HFF-Myc (cell line): ENCODE measurements around the gene MBNL2.
A peak's percentile ranks its signal among the peaks of the same experiment; 100 is the strongest.

Experiments used
- DNase-seq: peaks from one replicate; pipeline ENCODE4 v3.0.0-alpha.2; 2011; ENCODE audit warnings: low read depth; ENCODE audit errors: extremely low read depth
- H3K4me3 ChIP-seq: replicated peaks from 2 replicates; pipeline ENCODE4 v1.5.1; 2011; ENCODE audit warnings: low read depth, mild to moderate bottlenecking, control low read depth, low read length
- TF ChIP-seq, protein P1 (sequence below): IDR thresholded peaks from 2 replicates; pipeline ENCODE4 v1.5.1; 2012; ENCODE audit warnings: mild to moderate bottlenecking, low read depth, low read length, control low read depth; ENCODE audit errors: missing control alignments

Gene MBNL2

DNA sequence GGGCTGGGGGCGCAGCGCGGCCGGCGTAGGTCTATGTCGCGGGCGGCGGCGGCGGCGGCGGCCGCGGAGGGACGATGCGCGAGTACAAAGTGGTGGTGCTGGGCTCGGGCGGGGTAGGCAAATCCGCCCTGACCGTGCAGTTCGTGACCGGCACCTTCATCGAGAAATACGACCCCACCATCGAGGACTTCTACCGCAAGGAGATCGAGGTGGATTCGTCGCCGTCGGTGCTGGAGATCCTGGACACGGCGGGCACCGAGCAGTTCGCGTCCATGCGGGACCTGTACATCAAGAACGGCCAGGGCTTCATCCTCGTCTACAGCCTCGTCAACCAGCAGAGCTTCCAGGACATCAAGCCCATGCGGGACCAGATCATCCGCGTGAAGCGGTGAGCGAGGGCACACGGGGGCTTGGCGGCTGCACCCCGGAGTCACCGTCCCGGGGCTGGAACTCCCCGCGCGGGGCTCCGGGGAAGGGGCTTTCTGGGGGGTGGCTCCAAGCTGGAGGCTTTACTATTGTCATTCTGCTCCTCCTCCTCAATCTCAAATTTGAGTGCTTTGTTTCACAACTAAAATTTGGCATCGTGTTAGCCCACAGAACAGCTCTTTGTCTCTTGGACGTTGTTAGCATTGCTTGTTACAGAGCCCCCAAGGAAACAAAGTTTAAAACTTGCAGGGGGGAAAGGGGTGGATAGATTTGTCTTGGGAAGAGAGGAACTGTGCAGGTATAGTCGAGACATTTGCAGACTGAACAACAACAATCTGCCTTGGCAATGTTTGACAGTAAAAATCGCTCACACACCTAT is 212.5 kb downstream of the MBNL2 start:
- DNase-seq, result no peak
- TF ChIP-seq, protein P1, sequence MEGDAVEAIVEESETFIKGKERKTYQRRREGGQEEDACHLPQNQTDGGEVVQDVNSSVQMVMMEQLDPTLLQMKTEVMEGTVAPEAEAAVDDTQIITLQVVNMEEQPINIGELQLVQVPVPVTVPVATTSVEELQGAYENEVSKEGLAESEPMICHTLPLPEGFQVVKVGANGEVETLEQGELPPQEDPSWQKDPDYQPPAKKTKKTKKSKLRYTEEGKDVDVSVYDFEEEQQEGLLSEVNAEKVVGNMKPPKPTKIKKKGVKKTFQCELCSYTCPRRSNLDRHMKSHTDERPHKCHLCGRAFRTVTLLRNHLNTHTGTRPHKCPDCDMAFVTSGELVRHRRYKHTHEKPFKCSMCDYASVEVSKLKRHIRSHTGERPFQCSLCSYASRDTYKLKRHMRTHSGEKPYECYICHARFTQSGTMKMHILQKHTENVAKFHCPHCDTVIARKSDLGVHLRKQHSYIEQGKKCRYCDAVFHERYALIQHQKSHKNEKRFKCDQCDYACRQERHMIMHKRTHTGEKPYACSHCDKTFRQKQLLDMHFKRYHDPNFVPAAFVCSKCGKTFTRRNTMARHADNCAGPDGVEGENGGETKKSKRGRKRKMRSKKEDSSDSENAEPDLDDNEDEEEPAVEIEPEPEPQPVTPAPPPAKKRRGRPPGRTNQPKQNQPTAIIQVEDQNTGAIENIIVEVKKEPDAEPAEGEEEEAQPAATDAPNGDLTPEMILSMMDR, result no peak

DNA sequence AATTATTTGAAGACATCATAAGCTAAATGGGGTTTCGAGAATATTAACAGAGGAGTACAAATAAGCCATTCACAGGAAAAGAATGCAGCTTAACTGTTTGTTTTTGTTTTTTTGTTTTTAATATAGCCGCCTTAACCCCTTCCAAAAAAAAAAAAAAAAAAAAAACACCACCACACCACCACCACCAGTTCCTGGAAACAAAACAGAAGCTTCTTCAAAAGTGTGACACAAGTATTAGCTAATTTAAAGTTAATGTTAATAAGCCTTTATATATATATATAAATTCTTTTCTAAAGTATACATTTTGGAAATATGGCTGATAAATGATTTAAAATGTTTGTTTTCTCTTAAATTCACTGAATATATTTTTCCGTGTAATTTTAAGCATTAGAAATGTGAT is 213.2 kb downstream of the MBNL2 start:
- TF ChIP-seq, protein P1, result no peak
- no peak for DNase-seq
- H3K4me3 ChIP-seq, result peak overlapping the region; percentile 62

More for the DNA sequence above, 212.5 kb downstream of the MBNL2 start:
- H3K4me3 ChIP-seq, result peak overlapping the region; percentile 62

DNA sequence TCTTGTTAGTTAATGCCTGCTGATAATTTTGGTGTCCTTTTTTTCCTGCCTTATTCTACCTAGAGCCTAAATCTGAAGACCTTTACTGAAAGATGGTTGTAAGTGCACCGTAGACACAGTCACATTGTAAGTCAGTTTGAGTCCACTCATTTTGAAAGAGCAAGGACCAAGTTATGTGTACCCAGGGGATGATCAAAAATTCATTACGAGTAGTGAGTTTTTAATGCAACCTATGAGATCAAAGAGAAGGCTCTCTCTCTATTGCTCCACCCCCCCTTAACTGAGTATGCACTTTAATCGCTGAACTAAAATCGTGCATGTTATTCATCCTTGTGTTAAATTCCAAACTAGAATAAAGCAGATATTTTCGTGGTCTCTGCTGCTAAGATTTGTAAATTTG is 213.7 kb downstream of the MBNL2 start:
- DNase-seq, result no peak
- peak overlapping the region; percentile 62 for H3K4me3 ChIP-seq

GRCh38 chr13:97436845-97437244 is 214.7 kb downstream of the MBNL2 start:
- no peak overlapping the region for H3K4me3 ChIP-seq
- no peak for DNase-seq
- TF ChIP-seq, protein P1, result no peak

More for the DNA sequence above, 213.7 kb downstream of the MBNL2 start:
- TF ChIP-seq, protein P1, result no peak

DNA sequence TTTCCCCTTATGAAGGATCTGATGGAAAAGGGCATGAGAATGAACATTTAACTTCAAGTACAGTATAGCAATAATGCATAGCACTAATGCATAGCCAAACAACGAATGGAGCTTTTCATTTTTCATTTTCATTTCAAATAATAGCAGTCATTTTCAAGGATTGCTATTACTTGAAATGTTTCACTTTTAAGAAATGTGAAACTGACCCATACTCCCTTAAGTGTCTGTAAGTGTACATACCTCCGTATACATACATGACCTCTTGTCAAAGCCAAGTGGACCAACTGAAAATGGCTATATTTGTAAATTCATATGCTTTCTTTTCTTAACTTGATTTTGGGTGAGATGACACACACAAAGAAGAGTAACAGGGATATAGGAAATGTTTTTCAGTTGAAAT is 215.6 kb downstream of the MBNL2 start:
- no peak for DNase-seq
- TF ChIP-seq, protein P1, result no peak
- no peak overlapping the region for H3K4me3 ChIP-seq

GRCh38 chr13:97438856-97439595 is 216.9 kb downstream of the MBNL2 start:
- TF ChIP-seq, protein P1, result no peak
- H3K4me3 ChIP-seq, result no peak overlapping the region
- DNase-seq, result no peak
